A549 treated with AZD2906 at 1 μM for 4 hours (cell line): Measurements from ENCODE around the gene TNFAIP8L1. TPM values are rescaled to one million over a fixed set of nuclear protein-coding genes. Genes with fewer than 3 reads are reported as not detected.

ENCODE experiments used
- total RNA-seq: library from RNA; stranded (reverse); fragments of 200-300 nt; extraction: Qiagen RNA extraction; gene quantifications from 5 replicates; pipeline ENCODE4 v1.2.3, GENCODE V29; 2022

Gene TNFAIP8L1
- total RNA-seq: 2.7 to 4.3 TPM (median 3.5 TPM) in 5 replicates

DNA sequence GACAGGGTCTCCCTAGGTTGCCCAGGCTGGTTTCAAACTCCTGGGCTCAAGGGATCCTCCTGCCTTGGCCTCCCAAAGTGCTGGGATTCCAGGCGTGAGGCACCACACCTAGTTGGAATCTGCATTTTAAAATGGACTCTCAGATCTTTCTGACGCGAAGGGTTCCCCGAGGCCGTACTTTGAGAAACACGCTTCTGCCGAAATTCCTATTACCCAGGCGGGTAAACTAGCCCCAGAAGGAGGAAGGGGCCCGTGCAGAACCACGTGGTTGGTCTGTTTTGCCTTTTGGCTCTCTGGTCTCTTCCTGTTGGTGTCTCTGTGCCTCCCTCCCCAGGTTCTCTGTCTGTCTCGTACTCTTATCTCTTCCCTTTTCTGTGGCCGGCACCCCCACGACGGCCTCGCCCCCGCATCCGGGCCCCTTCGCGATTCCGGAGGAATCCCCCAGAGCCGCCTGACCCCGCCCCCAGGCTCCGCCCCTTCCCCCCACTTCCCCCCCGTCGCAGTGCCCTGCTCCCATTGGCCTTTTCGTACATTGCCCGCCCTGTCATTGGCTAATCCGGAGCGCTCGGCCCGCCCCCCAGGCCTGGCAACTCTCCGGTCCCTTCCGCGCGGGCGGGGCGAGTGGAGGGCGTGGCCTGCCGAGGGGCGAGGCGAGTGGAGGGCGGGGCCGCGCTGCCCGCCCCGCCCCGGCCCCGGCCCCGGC is at the start of gene TNFAIP8L1:
TNFAIP8L1 (plus strand) TSS at position 689 of the 703 bp plus-strand sequence. CDS start 12,354 bp downstream, outside the sequence.

DNA sequence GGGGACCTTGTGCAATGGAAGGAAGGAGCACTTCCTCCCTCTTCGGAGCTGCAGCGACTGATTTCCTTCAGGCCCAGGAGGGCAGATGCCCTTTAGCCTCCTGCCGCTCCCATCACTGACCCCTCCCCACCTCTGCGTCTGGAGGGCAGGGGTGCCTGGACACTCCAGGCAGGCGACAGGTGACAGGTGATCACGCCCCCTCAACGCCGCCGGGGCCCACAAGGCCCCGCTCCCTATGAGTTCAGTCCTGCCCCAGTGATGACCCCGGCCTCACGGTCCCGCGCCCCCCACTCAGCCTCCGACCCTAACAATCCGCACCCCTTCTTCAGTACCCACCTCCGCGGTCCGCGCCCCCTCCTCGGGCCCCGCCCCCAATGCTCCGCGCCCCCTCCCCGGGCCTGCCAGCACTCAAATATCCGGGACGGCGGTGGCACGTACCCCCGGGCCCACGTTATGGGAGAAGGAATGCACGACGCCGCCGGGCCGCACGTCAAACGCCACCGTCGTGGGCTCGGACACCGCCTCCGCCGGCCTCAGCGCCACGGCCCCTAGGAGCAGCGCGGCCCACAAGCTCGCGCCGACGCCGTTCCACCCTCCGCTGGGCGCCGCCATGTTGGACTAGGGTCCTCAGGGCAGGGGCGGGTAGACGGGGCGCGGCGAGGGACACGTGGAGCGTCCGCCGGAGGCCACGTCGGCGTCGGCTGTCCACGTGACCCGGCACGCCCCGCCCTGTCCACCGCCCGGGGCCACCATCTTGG is 30.6 kb downstream of the TNFAIP8L1 start, which contains the start of gene MYDGF:
MYDGF (minus strand) TSS at position 620 of the 758 bp plus-strand sequence; CDS start at position 612, 8 bp downstream.

Other genes starting within 250 kb of the TNFAIP8L1 start
- gene SH3GL1, start 239.0 kb upstream of the TNFAIP8L1 start, total RNA-seq: 45.8 to 61.4 TPM (median 59.4 TPM) in 5 replicates
- 20.4 to 22.3 TPM (median 21.2 TPM) in 5 replicates for gene CHAF1A, start 236.9 kb upstream of the TNFAIP8L1 start, total RNA-seq
- 39.6 to 66.9 TPM (median 60.1 TPM) in 5 replicates for gene UBXN6, start 181.7 kb upstream of the TNFAIP8L1 start, total RNA-seq
- gene HDGFL2, start 167.2 kb upstream of the TNFAIP8L1 start, total RNA-seq: 25.2 to 29.7 TPM (median 26.5 TPM) in 5 replicates
- 0.09 to 0.15 TPM (median 0.12 TPM) in 5 replicates for gene PLIN4, start 121.0 kb upstream of the TNFAIP8L1 start, total RNA-seq
- gene PLIN5, start 104.3 kb upstream of the TNFAIP8L1 start, total RNA-seq: 0.10 to 0.39 TPM (median 0.14 TPM) in 5 replicates
- 0.06 to 0.20 TPM (median 0.11 TPM) in 5 replicates for gene LRG1, start 99.5 kb upstream of the TNFAIP8L1 start, total RNA-seq
- 4.9 to 6.0 TPM (median 5.0 TPM) in 5 replicates for gene SEMA6B, start 79.8 kb upstream of the TNFAIP8L1 start, total RNA-seq
- 116 to 145 TPM (median 140 TPM) in 5 replicates for gene MYDGF, start 30.8 kb downstream of the TNFAIP8L1 start, total RNA-seq
- gene DPP9, start 84.3 kb downstream of the TNFAIP8L1 start, total RNA-seq: 55.3 to 61.0 TPM (median 56.0 TPM) in 5 replicates
- 5.5 to 5.8 TPM (median 5.7 TPM) in 5 replicates for gene FEM1A, start 152.2 kb downstream of the TNFAIP8L1 start, total RNA-seq
- gene TICAM1, start 192.2 kb downstream of the TNFAIP8L1 start, total RNA-seq: 8.2 to 11.5 TPM (median 10.2 TPM) in 5 replicates
- gene PLIN3, start 228.2 kb downstream of the TNFAIP8L1 start, total RNA-seq: 165 to 190 TPM (median 174 TPM) in 5 replicates